SK-N-DZ (cell line): ENCODE results near the gene MAML3.

Experiments
- DNase-seq: peaks from one replicate; pipeline ENCODE4 v3.0.0-alpha.2; 2015; ENCODE audit warnings: low spot score

MAML3 gene

GRCh38 chr4:140046543-140046942, 107.4 kb downstream of the MAML3 start:
- DNase-seq: no peak

GRCh38 chr4:140046016-140046415, 108.0 kb downstream of the MAML3 start:
- DNase-seq: no peak

GRCh38 chr4:140044337-140044902, 109.6 kb downstream of the MAML3 start:
- no peak for DNase-seq

GRCh38 chr4:140042634-140043033, 111.3 kb downstream of the MAML3 start:
- DNase-seq: no peak

GRCh38 chr4:140038031-140038533, 115.9 kb downstream of the MAML3 start:
- no peak for DNase-seq

- no peak for DNase-seq
Measured at GRCh38 chr4:140037353-140038030, 116.5 kb downstream of the MAML3 start.

- DNase-seq: no peak
Measured at GRCh38 chr4:140031706-140032105, 122.3 kb downstream of the MAML3 start.

- DNase-seq: no peak
Measured at GRCh38 chr4:140031061-140031460, 122.9 kb downstream of the MAML3 start.

GRCh38 chr4:140028676-140029517, 125.1 kb downstream of the MAML3 start:
- DNase-seq: no peak

GRCh38 chr4:140028101-140028500, 125.9 kb downstream of the MAML3 start:
- no peak for DNase-seq

- DNase-seq: no peak
Measured at GRCh38 chr4:140027101-140027500, 126.9 kb downstream of the MAML3 start.

GRCh38 chr4:140025470-140025869, 128.5 kb downstream of the MAML3 start:
- no peak for DNase-seq

- no peak for DNase-seq
Measured at GRCh38 chr4:140020457-140021361, 133.3 kb downstream of the MAML3 start.

- DNase-seq: no peak
Measured at GRCh38 chr4:140019619-140020347, 134.2 kb downstream of the MAML3 start.

GRCh38 chr4:140018931-140019618, 134.9 kb downstream of the MAML3 start:
- DNase-seq: no peak

GRCh38 chr4:140014284-140014683, 139.7 kb downstream of the MAML3 start:
- no peak for DNase-seq

- no peak for DNase-seq
Measured at GRCh38 chr4:140012688-140013486, 141.1 kb downstream of the MAML3 start.

- DNase-seq: peak; percentile 22
Measured at GRCh38 chr4:140005699-140006098, 148.3 kb downstream of the MAML3 start.

GRCh38 chr4:140004922-140005627, 148.9 kb downstream of the MAML3 start:
- DNase-seq: peak; percentile 31
